HG03558 (cell line): ENCODE data around the gene ENDOU.
"Not testable (repeated sequence)": the region's sequence is repeated elsewhere in the genome, so short reads cannot be mapped to it uniquely, and the experiment has no call there.

ENCODE experiments used
- ATAC-seq: cut with Tn5 transposase; IDR thresholded peaks from one replicate; pipeline ENCODE4 v1.9.1; 2021; ENCODE audit warnings: moderate number of reproducible peaks; ENCODE audit not compliant: unreplicated experiment; ENCODE audit errors: extremely low read depth

ENDOU gene

DNA sequence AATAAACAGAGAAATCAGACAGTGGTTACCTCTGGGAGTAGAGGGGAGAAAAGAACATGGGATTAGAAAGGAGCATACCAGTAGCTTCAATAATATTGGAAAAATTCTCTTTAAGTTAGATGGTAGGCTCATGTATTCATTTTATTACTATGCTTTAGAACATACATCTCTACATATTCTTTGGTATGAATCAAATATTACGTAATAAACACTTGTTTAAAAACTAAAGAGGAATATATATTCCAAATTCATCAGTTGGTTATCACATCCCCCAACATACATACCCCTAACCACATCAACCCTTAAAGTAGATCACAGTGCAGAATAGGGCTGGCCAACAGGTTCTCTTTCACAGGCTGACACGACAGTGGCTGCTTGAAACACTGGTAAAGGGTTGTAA, 25.0 kb downstream of the ENDOU start:
- no peak for ATAC-seq

- ATAC-seq: no peak
Observed at GRCh38 chr12:47698631-47699030, 26.7 kb downstream of the ENDOU start.

DNA sequence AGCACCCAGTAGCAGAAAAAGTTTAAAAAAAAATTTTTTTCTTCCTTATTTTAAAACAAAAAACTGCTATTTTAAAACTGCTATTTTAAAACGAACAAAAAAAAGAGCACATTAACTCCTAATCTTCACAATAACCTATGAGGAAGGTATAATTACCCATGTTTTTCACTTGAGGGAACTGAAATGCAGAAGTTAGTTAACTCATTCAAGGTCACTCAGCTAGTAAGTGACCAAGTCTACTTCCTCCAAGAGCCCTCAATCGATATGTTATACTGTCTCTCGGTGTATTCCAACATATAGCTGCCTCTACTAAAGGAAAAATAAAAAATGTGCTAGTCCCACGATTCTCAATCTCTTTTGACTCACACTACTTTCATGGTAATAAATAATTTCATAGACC, 27.2 kb downstream of the ENDOU start:
- ATAC-seq: no peak

DNA sequence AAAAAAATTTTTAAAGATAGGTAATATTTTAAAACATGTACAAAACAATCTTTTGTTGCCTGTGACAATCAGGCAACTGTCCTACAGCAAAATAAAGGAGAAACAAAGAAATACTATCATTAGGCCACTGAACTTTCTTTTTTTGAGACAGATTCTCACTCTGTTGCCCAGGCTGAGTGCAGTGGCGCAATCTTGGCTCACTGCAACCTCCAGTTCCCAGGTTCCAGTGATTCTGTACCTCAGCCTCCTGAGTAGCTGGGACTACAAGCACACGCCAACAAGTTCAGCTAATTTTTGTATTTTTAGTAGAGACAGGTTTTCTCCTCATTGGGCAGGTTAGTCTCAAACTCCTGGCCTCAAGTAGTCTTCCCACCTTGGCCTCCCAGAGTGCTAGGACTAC, 36.1 kb downstream of the ENDOU start:
- ATAC-seq: no peak

DNA sequence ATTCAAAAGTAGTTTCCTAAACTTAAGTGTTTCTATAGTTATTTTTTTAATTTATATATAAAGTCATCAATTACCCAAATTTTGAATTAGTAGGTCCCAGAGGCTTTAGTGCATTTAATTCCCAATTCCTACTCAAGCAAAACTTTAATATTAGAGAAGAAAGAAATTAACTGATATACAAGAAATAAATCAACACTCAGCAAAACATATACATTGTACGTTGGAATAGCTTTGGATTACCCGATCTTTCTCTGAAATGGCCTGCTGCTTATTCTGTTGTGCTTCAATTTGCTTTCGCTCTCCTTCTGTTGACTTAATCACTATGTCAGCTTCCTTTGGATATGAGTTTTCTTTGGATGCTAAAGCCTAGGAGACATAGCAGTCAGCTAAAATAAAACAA, 37.7 kb downstream of the ENDOU start:
- ATAC-seq: no peak

- no peak for ATAC-seq
Observed at GRCh38 chr12:47686645-47687240, 38.5 kb downstream of the ENDOU start.

DNA sequence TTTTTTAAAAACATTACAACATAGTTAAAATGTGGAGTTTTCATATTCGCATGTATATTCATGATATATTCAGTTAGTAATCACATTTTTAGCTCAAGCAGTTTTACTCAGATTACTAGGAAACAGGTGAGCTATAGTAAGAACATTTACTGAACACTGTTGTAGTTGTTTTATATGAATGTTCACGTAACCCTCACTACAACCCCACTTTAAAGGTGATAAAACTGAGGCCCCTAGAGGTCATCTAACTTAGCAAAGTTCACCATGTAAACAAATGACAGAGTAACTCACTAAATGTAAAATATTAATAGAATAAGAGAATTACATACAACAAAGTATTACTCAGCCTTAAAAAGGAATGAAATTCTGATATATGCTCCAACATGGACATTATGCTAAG, 45.5 kb downstream of the ENDOU start:
- no peak for ATAC-seq

GRCh38 chr12:47672068-47672467, 53.2 kb downstream of the ENDOU start:
- no peak for ATAC-seq

- not testable (repeated sequence) for ATAC-seq
Observed at GRCh38 chr12:47667935-47668334, 57.4 kb downstream of the ENDOU start.
